Neuronal stem cell (in vitro differentiated cells): ENCODE results near the gene ACP7.

ENCODE experiments used
- DNase-seq: peaks from one replicate; pipeline ENCODE4 v3.0.0-alpha.2; 2013; ENCODE audit warnings: low spot score
- H2AFZ ChIP-seq: one replicate; pipeline ENCODE4 v1.6.1; 2013; ENCODE audit warnings: mild to moderate bottlenecking, low read length, inconsistent platforms
- H2AK5ac ChIP-seq: 2 replicates; pipeline ENCODE4 v1.6.1; 2013; ENCODE audit warnings: low read depth, mild to moderate bottlenecking, inconsistent platforms, low read length, moderate library complexity, mixed read lengths
- H2BK120ac ChIP-seq: 2 replicates; pipeline ENCODE4 v1.6.1; 2013; ENCODE audit warnings: low read depth, mild to moderate bottlenecking, inconsistent platforms, low read length, moderate library complexity, mixed read lengths
- H2BK12ac ChIP-seq: one replicate; pipeline ENCODE4 v1.6.1; 2013; ENCODE audit warnings: low read length, inconsistent platforms
- H2BK15ac ChIP-seq: 2 replicates; pipeline ENCODE4 v1.6.1; 2013; ENCODE audit warnings: mild to moderate bottlenecking, low read length, inconsistent platforms, mixed read lengths
- H2BK5ac ChIP-seq: one replicate; pipeline ENCODE4 v1.6.1; 2013; ENCODE audit warnings: inconsistent platforms, mild to moderate bottlenecking, low read length, moderate library complexity
- H3K14ac ChIP-seq: one replicate; pipeline ENCODE4 v1.6.1; 2013; ENCODE audit warnings: low read length, inconsistent platforms
- H3K18ac ChIP-seq: 2 replicates; pipeline ENCODE4 v1.6.1; 2013; ENCODE audit warnings: low read length, inconsistent platforms
- H3K23ac ChIP-seq: 2 replicates; pipeline ENCODE4 v1.6.1; 2013; ENCODE audit warnings: low read depth, mild to moderate bottlenecking, mixed read lengths, low read length, inconsistent platforms; ENCODE audit not compliant: poor library complexity
- H3K27ac ChIP-seq: replicated peaks from 3 replicates; pipeline ENCODE4 v1.5.1; 2013; ENCODE audit warnings: low read length, inconsistent platforms
- H3K27me3 ChIP-seq, 3 experiments: 2 replicates each; pipeline ENCODE4 v1.6.1; 2013; ENCODE audit warnings: low read length in 3 of 3, mild to moderate bottlenecking in 2 of 3, inconsistent platforms in 1 of 3, low read depth in 1 of 3, mixed read lengths in 1 of 3, moderate library complexity in 1 of 3; ENCODE audit not compliant: control insufficient read depth in 3 of 3, insufficient read depth in 3 of 3
- H3K36me3 ChIP-seq, 2 donors: replicated peaks in 1 of 2; 2 replicates each; pipeline ENCODE4 v1.6.1; 2013; ENCODE audit warnings: low read length in 2 of 2; ENCODE audit not compliant: control insufficient read depth in 2 of 2, insufficient read depth in 2 of 2
- H3K4ac ChIP-seq: 2 replicates; pipeline ENCODE4 v1.6.1; 2013; ENCODE audit warnings: inconsistent platforms, mild to moderate bottlenecking, low read length, moderate library complexity
- H3K4me1 ChIP-seq, 2 donors: 1 replicate in 1 of 2; 2 replicates in 1 of 2; pipeline ENCODE4 v1.6.1; 2013; ENCODE audit warnings: low read length in 2 of 2, low read depth in 1 of 2; ENCODE audit not compliant: control insufficient read depth in 2 of 2, insufficient read depth in 1 of 2
- H3K4me2 ChIP-seq: one replicate; pipeline ENCODE4 v1.6.1; 2013; ENCODE audit warnings: mild to moderate bottlenecking, low read length, inconsistent platforms; ENCODE audit not compliant: insufficient read depth, poor library complexity, severe bottlenecking
- H3K4me3 ChIP-seq, 2 donors: 2 replicates each; pipeline ENCODE4 v1.5.1; 2013; ENCODE audit warnings: low read length in 2 of 2, mild to moderate bottlenecking in 2 of 2, inconsistent platforms in 1 of 2, moderate library complexity in 1 of 2
- H3K79me1 ChIP-seq: one replicate; pipeline ENCODE4 v1.6.1; 2013; ENCODE audit warnings: low read depth, mild to moderate bottlenecking, inconsistent platforms, low read length, moderate library complexity
- H3K9ac ChIP-seq: one replicate; pipeline ENCODE4 v1.6.1; 2013; ENCODE audit warnings: mild to moderate bottlenecking, low read depth, low read length, inconsistent platforms; ENCODE audit not compliant: poor library complexity
- H3K9me3 ChIP-seq, 2 donors: replicated peaks in 1 of 2; 2 replicates each; pipeline versions ENCODE3 to v1.6.1; 2013; ENCODE audit warnings: low read length in 2 of 2, mild to moderate bottlenecking in 2 of 2, inconsistent platforms in 1 of 2, low read depth in 1 of 2, mixed read lengths in 1 of 2, moderate library complexity in 1 of 2; ENCODE audit not compliant: control insufficient read depth in 2 of 2, insufficient read depth in 1 of 2
- H4K8ac ChIP-seq: one replicate; pipeline ENCODE4 v1.6.1; 2013; ENCODE audit warnings: low read depth, mild to moderate bottlenecking, inconsistent platforms, low read length, moderate library complexity
- H4K91ac ChIP-seq: one replicate; pipeline ENCODE4 v1.6.1; 2013; ENCODE audit warnings: low read length, low read depth, mild to moderate bottlenecking, inconsistent platforms; ENCODE audit not compliant: poor library complexity
- WGBS, 2 donors: extraction: QIAGEN DNeasy Blood & Tissue Kit; methylation state at CpG; one replicate each; pipeline ENCODE4 v1.1.7; 2013; ENCODE audit warnings: missing lambda C conversion rate in 2 of 2, mixed read lengths in 1 of 2; ENCODE audit not compliant: insufficient read length in 2 of 2, insufficient replicate concordance in 1 of 2; ENCODE audit errors: extremely low coverage in 2 of 2; 5-methylcytosine and 5-hydroxymethylcytosine counted together

ACP7 gene

DNA sequence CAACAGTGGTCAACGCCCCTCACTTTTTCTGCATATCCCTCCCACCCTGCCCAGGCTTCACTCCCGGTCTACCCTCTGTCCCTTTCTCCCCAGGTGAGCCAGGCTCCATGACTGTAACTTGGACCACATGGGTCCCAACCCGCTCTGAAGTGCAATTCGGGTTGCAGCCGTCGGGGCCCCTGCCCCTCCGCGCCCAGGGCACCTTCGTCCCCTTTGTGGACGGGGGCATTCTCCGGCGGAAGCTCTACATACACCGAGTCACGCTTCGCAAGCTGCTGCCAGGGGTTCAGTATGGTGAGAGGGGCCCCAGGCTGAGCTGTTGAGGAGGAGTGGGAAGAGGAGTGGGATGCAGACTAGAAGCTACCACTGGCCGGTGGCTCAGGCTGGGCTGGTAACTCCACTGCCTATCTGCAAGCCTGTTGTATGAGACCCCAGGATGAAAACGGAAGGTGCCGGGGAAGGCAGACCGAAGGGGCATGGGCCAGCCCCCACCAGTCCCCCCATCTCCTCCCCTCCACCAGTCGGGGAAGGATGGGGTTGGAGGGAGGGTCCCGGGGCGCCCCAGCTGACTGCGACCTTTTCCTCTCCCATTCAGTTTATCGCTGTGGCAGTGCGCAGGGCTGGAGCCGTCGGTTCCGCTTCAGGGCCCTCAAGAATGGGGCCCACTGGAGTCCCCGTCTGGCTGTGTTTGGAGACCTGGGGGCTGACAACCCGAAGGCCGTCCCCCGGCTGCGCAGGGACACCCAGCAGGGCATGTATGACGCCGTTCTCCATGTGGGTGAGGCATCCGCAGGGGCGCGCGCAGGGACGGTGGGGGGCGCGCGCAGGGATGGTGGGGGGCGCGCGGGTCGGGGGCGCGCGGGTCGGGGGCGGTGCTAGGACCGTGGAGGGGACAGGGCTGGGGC, 14.4 kb downstream of the ACP7 start:
- no peak overlapping the region for H3K27ac ChIP-seq
- H3K4me1 ChIP-seq: no peaks in the 10 kb centered on the region
- peak overlapping the region; percentile 31 for H3K23ac ChIP-seq
- H2BK120ac ChIP-seq: no peak overlapping the region
- H4K8ac ChIP-seq: no peak overlapping the region
- no peak overlapping the region for H3K14ac ChIP-seq
- H2AK5ac ChIP-seq: peak overlapping the region; percentile 79
- H3K79me1 ChIP-seq: peaks cover 1% of the 10 kb centered on the region
- H3K4ac ChIP-seq: no peak overlapping the region
- no peak overlapping the region for H3K9ac ChIP-seq
- H3K27me3 ChIP-seq: peaks cover 0 to 3% (median 0%) of the 10 kb centered on the region in 3 experiments
- no peak overlapping the region for H3K4me3 ChIP-seq
- H3K4me2 ChIP-seq: no peak overlapping the region
- H3K9me3 ChIP-seq: no peaks in the 10 kb centered on the region
- DNase-seq: no peak
- peak overlapping the region; percentile 35 for H2AFZ ChIP-seq
- H2BK12ac ChIP-seq: no peak overlapping the region
- H3K18ac ChIP-seq: no peak overlapping the region
- H2BK15ac ChIP-seq: no peak overlapping the region
- H4K91ac ChIP-seq: no peak overlapping the region
- no CpG with 5 or more reads among the region's 53 CpGs for WGBS, 2 donors
- H2BK5ac ChIP-seq: no peak overlapping the region
- H3K36me3 ChIP-seq: no peaks in the 10 kb centered on the region

DNA sequence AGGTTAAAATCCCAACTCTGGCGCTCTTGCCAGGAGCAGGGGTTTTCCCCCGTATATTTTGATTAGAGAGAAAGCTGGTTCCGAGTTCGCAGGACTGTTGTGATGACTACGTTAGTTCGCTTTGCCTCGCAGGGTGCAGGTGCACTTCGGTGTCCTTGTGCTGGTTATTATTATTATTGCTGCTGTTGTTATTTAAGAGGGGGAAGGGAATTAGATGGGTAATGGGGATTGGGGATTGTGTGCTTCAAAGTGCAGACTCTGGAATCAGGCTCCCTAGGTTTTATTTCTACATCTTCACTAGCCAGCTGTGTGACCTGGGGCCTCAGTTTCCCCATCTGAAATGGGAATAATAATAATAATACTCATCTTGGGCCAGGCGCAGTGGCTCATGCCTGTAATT, 15.2 kb downstream of the ACP7 start:
- no peak overlapping the region for H3K4ac ChIP-seq
- peaks cover 1% of the 10 kb centered on the region for H3K79me1 ChIP-seq
- H3K14ac ChIP-seq: no peak overlapping the region
- H3K36me3 ChIP-seq: no peaks in the 10 kb centered on the region
- H2BK12ac ChIP-seq: no peak overlapping the region
- no peak overlapping the region for H3K23ac ChIP-seq
- H2BK5ac ChIP-seq: no peak overlapping the region
- H2BK15ac ChIP-seq: no peak overlapping the region
- no CpG with 5 or more reads among the region's 9 CpGs for WGBS, 2 donors
- no peaks in the 10 kb centered on the region for H3K9me3 ChIP-seq
- no peak for DNase-seq
- H3K27ac ChIP-seq: no peak overlapping the region
- H3K4me3 ChIP-seq: no peak overlapping the region
- H3K18ac ChIP-seq: no peak overlapping the region
- no peak overlapping the region for H4K91ac ChIP-seq
- no peak overlapping the region for H2AFZ ChIP-seq
- H2BK120ac ChIP-seq: no peak overlapping the region
- no peak overlapping the region for H3K4me2 ChIP-seq
- no peak overlapping the region for H4K8ac ChIP-seq
- H3K9ac ChIP-seq: no peak overlapping the region
- H3K4me1 ChIP-seq: no peaks in the 10 kb centered on the region
- no peak overlapping the region for H2AK5ac ChIP-seq
- peaks cover 0 to 3% (median 0%) of the 10 kb centered on the region in 3 experiments for H3K27me3 ChIP-seq

DNA sequence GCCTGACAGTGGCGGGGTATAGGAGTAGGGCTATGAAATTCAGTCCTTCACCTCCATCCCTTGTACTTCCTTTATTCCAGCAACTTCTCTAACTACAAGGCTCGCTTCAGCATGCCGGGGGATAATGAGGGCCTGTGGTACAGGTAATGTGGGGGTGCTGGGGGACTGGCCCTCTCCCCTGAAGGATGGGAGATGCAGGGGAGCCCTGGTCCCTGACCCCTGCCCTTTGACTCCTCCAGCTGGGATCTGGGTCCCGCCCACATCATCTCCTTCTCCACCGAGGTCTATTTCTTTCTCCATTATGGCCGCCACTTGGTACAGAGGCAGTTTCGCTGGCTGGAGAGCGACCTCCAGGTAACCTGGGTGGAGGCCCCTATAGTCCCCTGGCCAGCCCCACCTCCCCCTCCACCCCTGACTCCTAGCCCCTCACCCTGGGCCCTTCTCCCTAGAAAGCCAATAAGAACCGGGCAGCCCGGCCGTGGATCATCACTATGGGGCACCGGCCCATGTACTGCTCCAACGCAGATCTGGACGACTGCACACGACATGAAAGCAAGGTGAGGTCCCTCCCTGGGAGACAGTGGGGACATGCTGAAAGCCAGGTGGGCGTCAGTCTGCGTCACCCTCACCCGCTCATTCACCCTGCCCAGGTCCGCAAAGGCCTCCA, 16.5 kb downstream of the ACP7 start:
- H3K4me3 ChIP-seq: no peak overlapping the region
- peaks cover 0 to 4% (median 3%) of the 10 kb centered on the region in 3 experiments for H3K27me3 ChIP-seq
- H4K91ac ChIP-seq: no peak overlapping the region
- H3K4me1 ChIP-seq: no peaks in the 10 kb centered on the region
- no peaks in the 10 kb centered on the region for H3K9me3 ChIP-seq
- H3K9ac ChIP-seq: no peak overlapping the region
- no peak overlapping the region for H2BK12ac ChIP-seq
- no peak for DNase-seq
- no peaks in the 10 kb centered on the region for H3K36me3 ChIP-seq
- H3K4ac ChIP-seq: no peak overlapping the region
- WGBS, 2 donors: no CpG with 5 or more reads among the region's 19 CpGs
- H2BK15ac ChIP-seq: no peak overlapping the region
- no peak overlapping the region for H2BK5ac ChIP-seq
- peaks cover 1% of the 10 kb centered on the region for H3K79me1 ChIP-seq
- no peak overlapping the region for H2AK5ac ChIP-seq
- H3K27ac ChIP-seq: no peak overlapping the region
- H3K18ac ChIP-seq: no peak overlapping the region
- no peak overlapping the region for H3K4me2 ChIP-seq
- no peak overlapping the region for H3K23ac ChIP-seq
- no peak overlapping the region for H4K8ac ChIP-seq
- no peak overlapping the region for H2BK120ac ChIP-seq
- H3K14ac ChIP-seq: no peak overlapping the region
- H2AFZ ChIP-seq: no peak overlapping the region

DNA sequence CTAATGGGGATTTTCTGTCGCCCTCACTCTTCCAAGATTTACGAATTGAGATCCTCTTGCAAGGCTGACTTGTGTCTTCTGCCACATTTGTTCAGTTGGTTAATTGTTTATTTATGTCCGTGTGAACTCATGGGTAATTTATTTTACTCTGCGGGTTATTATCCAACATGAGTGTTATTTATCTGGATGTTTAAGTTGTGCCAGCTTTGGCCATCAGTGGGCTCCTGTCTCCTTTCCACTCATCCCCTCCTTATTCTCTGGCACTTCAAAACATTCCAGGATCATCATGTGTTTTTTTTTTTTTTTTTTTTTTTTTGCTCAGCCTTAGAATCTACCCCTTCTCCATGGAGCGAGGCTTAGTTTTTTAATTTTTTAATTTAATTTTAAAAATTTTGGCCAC, 19.0 kb downstream of the ACP7 start:
- H2BK120ac ChIP-seq: no peak overlapping the region

More for the DNA sequence above, 19.0 kb downstream of the ACP7 start:
- H2AFZ ChIP-seq: no peak overlapping the region
- no peak overlapping the region for H3K23ac ChIP-seq
- no peaks in the 10 kb centered on the region for H3K4me1 ChIP-seq
- H3K4me3 ChIP-seq: no peak overlapping the region
- H3K14ac ChIP-seq: no peak overlapping the region
- peaks cover 0 to 12% (median 3%) of the 10 kb centered on the region in 3 experiments for H3K27me3 ChIP-seq
- no peak overlapping the region for H2BK5ac ChIP-seq
- H2BK12ac ChIP-seq: no peak overlapping the region
- no peak overlapping the region for H4K8ac ChIP-seq
- WGBS, 2 donors: no CpG with 5 or more reads among the region's 5 CpGs
- H3K18ac ChIP-seq: no peak overlapping the region
- H3K9ac ChIP-seq: no peak overlapping the region
- H2AK5ac ChIP-seq: no peak overlapping the region
- no peaks in the 10 kb centered on the region for H3K36me3 ChIP-seq
- H3K9me3 ChIP-seq: no peaks in the 10 kb centered on the region
- H4K91ac ChIP-seq: no peak overlapping the region
- H3K27ac ChIP-seq: no peak overlapping the region
- H3K4ac ChIP-seq: no peak overlapping the region
- no peak overlapping the region for H2BK15ac ChIP-seq
- H3K4me2 ChIP-seq: no peak overlapping the region
- peaks cover 1% of the 10 kb centered on the region for H3K79me1 ChIP-seq
- DNase-seq: no peak
